MM.1S (cell line): ENCODE data around the gene GSC2.

Experiments used
- DNase-seq: peaks from one replicate; pipeline ENCODE4 v3.0.0-alpha.2; 2015
- H2AFZ ChIP-seq: fragments of 300-600 bp; sonication (generic); 2 replicates; pipeline ENCODE4 v1.6.0; 2016; ENCODE audit warnings: antibody characterized with exemption, low read length
- H3F3A ChIP-seq: fragments of 300-600 bp; sonication (generic); 2 replicates; pipeline ENCODE4 v1.6.1; 2016; ENCODE audit warnings: mild to moderate bottlenecking, antibody characterized with exemption, low read length, moderate library complexity, mixed read lengths; ENCODE audit not compliant: insufficient read depth
- H3K27ac ChIP-seq: fragments of 300-600 bp; sonication (generic); 2 replicates; pipeline ENCODE4 v1.5.1; 2016; ENCODE audit warnings: mild to moderate bottlenecking, low read length
- H3K27me3 ChIP-seq: fragments of 300-600 bp; sonication (generic); replicated peaks from 2 replicates; pipeline ENCODE4 v1.6.0; 2016; ENCODE audit warnings: low read length; ENCODE audit not compliant: insufficient read depth
- H3K36me3 ChIP-seq: fragments of 300-600 bp; sonication (generic); replicated peaks from 2 replicates; pipeline ENCODE4 v1.6.1; 2016; ENCODE audit warnings: mild to moderate bottlenecking, low read length, mixed read lengths; ENCODE audit not compliant: insufficient read depth
- H3K4me1 ChIP-seq: fragments of 300-600 bp; sonication (generic); 2 replicates; pipeline ENCODE4 v1.6.1; 2016; ENCODE audit warnings: low read length, mixed read lengths
- H3K4me2 ChIP-seq: fragments of 300-600 bp; sonication (generic); 2 replicates; pipeline ENCODE4 v1.6.0; 2016; ENCODE audit warnings: low read depth, low read length
- H3K4me3 ChIP-seq: fragments of 300-600 bp; sonication (generic); 2 replicates; pipeline ENCODE4 v1.5.1; 2016; ENCODE audit warnings: low read length, mixed read lengths
- H3K79me2 ChIP-seq: fragments of 300-600 bp; sonication (generic); 2 replicates; pipeline ENCODE4 v1.6.1; 2016; ENCODE audit warnings: mixed run types, low read length, mixed read lengths
- H3K9ac ChIP-seq: fragments of 300-600 bp; sonication (generic); 2 replicates; pipeline ENCODE4 v1.6.1; 2016; ENCODE audit warnings: low read length, mixed read lengths
- H3K9me2 ChIP-seq: fragments of 300-600 bp; sonication (generic); replicated peaks from 2 replicates; pipeline ENCODE4 v1.6.1; 2016; ENCODE audit warnings: mild to moderate bottlenecking, low read length, mixed read lengths; ENCODE audit not compliant: insufficient read depth
- H3K9me3 ChIP-seq: fragments of 300-600 bp; sonication (generic); replicated peaks from 2 replicates; pipeline ENCODE4 v1.6.1; 2016; ENCODE audit warnings: mild to moderate bottlenecking, low read length, mixed read lengths; ENCODE audit not compliant: insufficient read depth
- H4K20me1 ChIP-seq: fragments of 300-600 bp; sonication (generic); 2 replicates; pipeline ENCODE4 v1.6.1; 2016; ENCODE audit warnings: mild to moderate bottlenecking, low read length, moderate library complexity, mixed read lengths; ENCODE audit not compliant: insufficient read depth
- EZH2 ChIP-seq: fragments of 300-600 bp; sonication (generic); optimal IDR thresholded peaks from 2 replicates; pipeline ENCODE3; 2017; ENCODE audit warnings: low read depth, mild to moderate bottlenecking, antibody characterized with exemption, low read length, mixed read lengths
- EZH2phosphoT487 ChIP-seq: fragments of 300-600 bp; sonication (generic); IDR thresholded peaks from 2 replicates; pipeline ENCODE4 v1.6.1; 2018; ENCODE audit warnings: antibody characterized with exemption, low read length
- TF ChIP-seq, protein P1 (sequence below): fragments of 300-600 bp; sonication (generic); IDR thresholded peaks from 2 replicates; pipeline ENCODE4 v1.5.1; 2016; ENCODE audit warnings: antibody characterized with exemption, low read length, mixed read lengths

Gene GSC2

DNA sequence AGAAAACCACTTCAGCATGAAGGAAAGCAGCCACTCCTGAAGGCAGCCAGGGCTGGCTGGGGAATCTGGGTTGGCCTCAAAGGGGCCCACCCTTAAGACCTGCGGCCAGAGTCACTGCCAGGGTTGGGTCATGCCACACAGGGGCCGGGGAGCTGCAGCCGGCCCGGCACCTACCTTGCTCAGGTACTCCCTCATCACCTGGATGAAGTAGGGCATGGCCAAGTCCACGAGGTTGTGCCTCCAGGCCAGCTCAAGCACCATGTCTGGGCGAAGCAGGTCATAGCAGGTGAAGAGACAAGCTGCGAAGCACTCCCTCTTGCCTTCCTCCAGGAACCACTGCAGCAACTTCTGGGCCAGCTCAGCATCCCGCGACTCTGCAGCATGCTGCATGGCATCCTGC is 33.1 kb upstream of the GSC2 start:
- H3K4me3 ChIP-seq = no peak overlapping the region
- H3K4me2 ChIP-seq = no peak overlapping the region
- H3K9ac ChIP-seq = no peak overlapping the region
- H4K20me1 ChIP-seq = no peaks in the 10 kb centered on the region
- no peaks in the 10 kb centered on the region for H3K9me3 ChIP-seq
- H3F3A ChIP-seq = peaks cover 5% of the 10 kb centered on the region; the same call in 1 of the 2 replicates
- H3K36me3 ChIP-seq = no peaks in the 10 kb centered on the region
- H3K27me3 ChIP-seq = no peaks in the 10 kb centered on the region
- no peaks in the 10 kb centered on the region for H3K79me2 ChIP-seq
- H2AFZ ChIP-seq = no peak overlapping the region
- DNase-seq = no peak
- peaks cover 3% of the 10 kb centered on the region; the same call in 1 of the 2 replicates for H3K4me1 ChIP-seq
- H3K27ac ChIP-seq = no peak overlapping the region
- no peaks in the 10 kb centered on the region for H3K9me2 ChIP-seq
- TF ChIP-seq EZH2phosphoT487 = no peak
- TF ChIP-seq, protein P1, sequence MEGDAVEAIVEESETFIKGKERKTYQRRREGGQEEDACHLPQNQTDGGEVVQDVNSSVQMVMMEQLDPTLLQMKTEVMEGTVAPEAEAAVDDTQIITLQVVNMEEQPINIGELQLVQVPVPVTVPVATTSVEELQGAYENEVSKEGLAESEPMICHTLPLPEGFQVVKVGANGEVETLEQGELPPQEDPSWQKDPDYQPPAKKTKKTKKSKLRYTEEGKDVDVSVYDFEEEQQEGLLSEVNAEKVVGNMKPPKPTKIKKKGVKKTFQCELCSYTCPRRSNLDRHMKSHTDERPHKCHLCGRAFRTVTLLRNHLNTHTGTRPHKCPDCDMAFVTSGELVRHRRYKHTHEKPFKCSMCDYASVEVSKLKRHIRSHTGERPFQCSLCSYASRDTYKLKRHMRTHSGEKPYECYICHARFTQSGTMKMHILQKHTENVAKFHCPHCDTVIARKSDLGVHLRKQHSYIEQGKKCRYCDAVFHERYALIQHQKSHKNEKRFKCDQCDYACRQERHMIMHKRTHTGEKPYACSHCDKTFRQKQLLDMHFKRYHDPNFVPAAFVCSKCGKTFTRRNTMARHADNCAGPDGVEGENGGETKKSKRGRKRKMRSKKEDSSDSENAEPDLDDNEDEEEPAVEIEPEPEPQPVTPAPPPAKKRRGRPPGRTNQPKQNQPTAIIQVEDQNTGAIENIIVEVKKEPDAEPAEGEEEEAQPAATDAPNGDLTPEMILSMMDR = no peak
- TF ChIP-seq EZH2 = no peak

DNA sequence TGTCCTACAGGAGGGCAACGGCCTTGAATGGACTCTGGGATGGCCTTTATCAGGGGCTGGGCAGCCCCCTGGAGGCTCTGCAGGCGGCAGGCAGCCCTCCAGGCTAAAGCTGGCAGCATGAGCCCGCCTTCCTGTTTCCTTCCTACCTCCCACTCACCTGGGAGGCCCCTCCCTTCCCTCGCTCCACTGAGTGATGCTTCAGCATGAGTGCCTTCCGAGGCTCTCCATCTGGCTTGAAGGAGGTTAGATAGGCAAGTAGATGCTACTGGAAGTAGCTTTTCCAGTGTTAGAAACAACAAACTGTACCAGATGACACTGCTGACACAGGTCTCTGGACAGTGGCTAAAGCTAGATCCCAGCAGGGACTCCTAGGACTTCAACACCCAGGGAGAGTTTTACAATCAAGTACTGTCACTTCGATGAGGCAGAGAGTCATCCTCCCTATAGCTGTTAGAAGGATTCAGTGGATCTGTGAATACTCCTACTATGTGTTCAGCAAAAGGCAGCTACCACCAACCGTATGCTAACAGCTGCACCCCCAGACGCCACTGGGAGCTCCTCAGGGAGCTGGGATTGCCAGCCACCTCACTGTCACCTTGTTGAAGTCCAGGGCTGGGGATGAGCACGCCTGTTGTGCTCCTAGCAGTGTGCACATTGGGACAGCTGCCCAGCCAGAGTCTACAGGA is 32.5 kb upstream of the GSC2 start:
- Histone ChIP-seq H3K27me3 (no peaks in the 10 kb centered on the region), H3K36me3 (no peaks in the 10 kb centered on the region), H3K9me2 (no peaks in the 10 kb centered on the region), H3K4me1 (peaks cover 3% of the 10 kb centered on the region; the same call in 1 of the 2 replicates), H3K9me3 (no peaks in the 10 kb centered on the region), H3K27ac (no peak overlapping the region), H3K79me2 (peaks cover 5% of the 10 kb centered on the region), H4K20me1 (no peaks in the 10 kb centered on the region), H3K4me2 (no peak overlapping the region), H3F3A (peaks cover 8% of the 10 kb centered on the region; the same call in 1 of the 2 replicates), H2AFZ (no peak overlapping the region), H3K9ac (no peak overlapping the region), H3K4me3 (no peak overlapping the region)
- TF ChIP-seq EZH2phosphoT487 (no peak), EZH2 (no peak)
- TF ChIP-seq, protein P1 = no peak
- no peak for DNase-seq

DNA sequence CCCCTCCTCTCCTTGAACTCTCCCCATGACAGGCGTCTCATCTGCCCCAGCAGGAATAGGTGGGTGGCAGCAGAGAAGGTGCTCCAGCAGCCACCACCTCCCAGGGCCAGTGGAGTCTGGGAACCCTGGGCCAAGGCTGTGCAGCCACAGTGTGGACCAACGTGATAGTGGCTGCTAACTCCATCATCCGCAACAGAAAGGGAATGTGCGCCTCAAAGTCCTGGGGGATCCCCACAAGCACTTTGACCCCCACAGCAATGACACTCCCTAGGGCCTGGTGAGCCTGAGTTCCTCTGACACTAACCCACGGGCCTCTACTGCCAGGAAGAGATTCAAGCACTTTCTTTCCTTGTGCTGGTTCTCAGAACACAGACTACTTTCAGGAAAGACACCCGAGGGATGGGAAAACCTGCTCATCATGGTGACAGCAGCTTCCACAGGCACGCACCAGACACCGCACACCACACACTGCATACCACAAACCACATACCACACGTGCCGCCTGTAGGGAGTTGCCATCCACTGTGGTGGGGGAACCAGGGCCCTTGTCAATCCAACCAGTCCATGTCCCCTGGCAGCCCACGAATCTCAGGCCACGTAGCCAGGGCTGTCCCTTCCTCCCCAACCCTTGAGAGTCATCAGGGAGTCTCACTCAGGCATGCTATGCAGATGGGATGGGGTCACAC is 31.8 kb upstream of the GSC2 start:
- H3F3A ChIP-seq = peaks cover 13% of the 10 kb centered on the region; the same call in 1 of the 2 replicates
- no peaks in the 10 kb centered on the region for H4K20me1 ChIP-seq
- no peaks in the 10 kb centered on the region for H3K9me3 ChIP-seq
- DNase-seq = no peak
- H3K27ac ChIP-seq = no peak overlapping the region
- H3K4me1 ChIP-seq = peaks cover 3% of the 10 kb centered on the region; the same call in 1 of the 2 replicates
- no peak overlapping the region for H3K9ac ChIP-seq
- TF ChIP-seq EZH2phosphoT487 (no peak), EZH2 (no peak)
- H2AFZ ChIP-seq = no peak overlapping the region
- no peaks in the 10 kb centered on the region for H3K9me2 ChIP-seq
- H3K79me2 ChIP-seq = peaks cover 12% of the 10 kb centered on the region
- no peaks in the 10 kb centered on the region for H3K27me3 ChIP-seq
- no peak overlapping the region for H3K4me2 ChIP-seq
- H3K36me3 ChIP-seq = no peaks in the 10 kb centered on the region
- H3K4me3 ChIP-seq = no peak overlapping the region
